Astrocyte (in vitro differentiated cells and primary cell): ENCODE measurements around the gene SPTLC2. TPM values are rescaled to one million over a fixed set of nuclear protein-coding genes. Genes with fewer than 3 reads are reported as not detected.
A peak's percentile ranks its signal among the peaks of the same experiment; 100 is the strongest.

Source experiments
- DNase-seq: peaks from one replicate; pipeline ENCODE4 v3.0.0-alpha.2; 2010; ENCODE audit warnings: low read depth
- FAIRE-seq: peaks from 2 replicates; lab custom pipeline; 2011; peaks lifted over from hg19 to GRCh38; lab: Jason Lieb, UNC
- H2AFZ ChIP-seq: 2 replicates; pipeline ENCODE4 v1.6.0; 2012; ENCODE audit warnings: low read depth, low read length, inconsistent platforms
- H3K27ac ChIP-seq: 2 replicates; pipeline ENCODE4 v1.5.1; 2011; ENCODE audit warnings: low read depth, low read length, inconsistent platforms
- H3K27me3 ChIP-seq: 2 replicates; pipeline ENCODE4 v1.6.0; 2011; ENCODE audit warnings: low read length, inconsistent platforms; ENCODE audit not compliant: insufficient read depth
- H3K36me3 ChIP-seq: 2 replicates; pipeline ENCODE4 v1.5.1; 2011; ENCODE audit warnings: low read length, inconsistent platforms; ENCODE audit not compliant: insufficient read depth
- H3K4me1 ChIP-seq: 2 replicates; pipeline ENCODE4 v1.5.1; 2011; ENCODE audit warnings: low read length, inconsistent platforms; ENCODE audit not compliant: insufficient read depth
- H3K4me2 ChIP-seq: 2 replicates; pipeline ENCODE4 v1.6.0; 2012; ENCODE audit warnings: low read length, inconsistent platforms
- H3K4me3 ChIP-seq: 2 replicates; pipeline ENCODE4 v1.5.1; 2011; ENCODE audit warnings: low read depth, mild to moderate bottlenecking, low read length, inconsistent platforms; ENCODE audit not compliant: insufficient read depth
- H3K79me2 ChIP-seq: 2 replicates; pipeline ENCODE4 v1.6.0; 2012; ENCODE audit warnings: mild to moderate bottlenecking, low read length, inconsistent platforms; ENCODE audit not compliant: insufficient read depth
- H3K9ac ChIP-seq: 2 replicates; pipeline ENCODE4 v1.6.0; 2012; ENCODE audit warnings: mild to moderate bottlenecking, low read length, inconsistent platforms
- H3K9me3 ChIP-seq: 2 replicates; pipeline ENCODE4 v1.5.1; 2012; ENCODE audit warnings: low read depth, mild to moderate bottlenecking, low read length, inconsistent platforms; ENCODE audit not compliant: insufficient read depth
- H4K20me1 ChIP-seq: 2 replicates; pipeline ENCODE4 v1.6.0; 2012; ENCODE audit warnings: low read length, inconsistent platforms; ENCODE audit not compliant: insufficient read depth
- H3K27ac Mint-ChIP-seq: one replicate; pipeline ENCODE4 v1.8.0; 2021; ENCODE audit warnings: mild to moderate bottlenecking, mixed read lengths; ENCODE audit not compliant: unreplicated experiment
- H3K27me3 Mint-ChIP-seq: one replicate; pipeline ENCODE4 v1.8.0; 2021; ENCODE audit warnings: low read depth, mixed read lengths; ENCODE audit not compliant: unreplicated experiment
- H3K36me3 Mint-ChIP-seq: one replicate; pipeline ENCODE4 v1.8.0; 2021; ENCODE audit warnings: low read depth, mixed read lengths; ENCODE audit not compliant: unreplicated experiment
- H3K4me1 Mint-ChIP-seq: one replicate; pipeline ENCODE4 v1.8.0; 2021; ENCODE audit warnings: low read depth, mixed read lengths; ENCODE audit not compliant: unreplicated experiment
- H3K4me3 Mint-ChIP-seq: one replicate; pipeline ENCODE4 v1.8.0; 2021; ENCODE audit warnings: mild to moderate bottlenecking, moderate library complexity, mixed read lengths; ENCODE audit not compliant: unreplicated experiment
- H3K9me3 Mint-ChIP-seq: one replicate; pipeline ENCODE4 v1.8.0; 2021; ENCODE audit warnings: mild to moderate bottlenecking, mixed read lengths; ENCODE audit not compliant: unreplicated experiment
- CTCF ChIP-seq: IDR thresholded peaks from 2 replicates; pipeline ENCODE4 v1.5.1; 2011; ENCODE audit warnings: low read depth, mild to moderate bottlenecking, inconsistent platforms, low read length, moderate library complexity; ENCODE audit not compliant: insufficient read depth
- EZH2 ChIP-seq: IDR thresholded peaks from 2 replicates; pipeline ENCODE4 v1.6.1; 2012; ENCODE audit warnings: mild to moderate bottlenecking, low read length, inconsistent platforms; ENCODE audit not compliant: insufficient read depth
- total RNA-seq: library from RNA; stranded (reverse); gene quantifications from 2 replicates; pipeline ENCODE4 v1.2.1, GENCODE V29; 2021

SPTLC2 gene
- total RNA-seq, 1 donor from 2014 or later = 51.2 TPM

- H2AFZ ChIP-seq = no peak overlapping the region
- FAIRE-seq (peak; percentile 55), DNase-seq (peak; percentile 79)
- no peaks in the 10 kb centered on the region for H3K27me3 ChIP-seq
- H3K4me1 ChIP-seq = peaks cover 14% of the 10 kb centered on the region
- H3K27ac Mint-ChIP-seq = peak overlapping the region; percentile 89
- no peak for TF ChIP-seq CTCF
- TF ChIP-seq EZH2 = no peak
- no peaks in the 10 kb centered on the region for H3K36me3 ChIP-seq
- H3K27ac ChIP-seq = peak overlapping the region; percentile 50
- H3K9me3 Mint-ChIP-seq = no peaks in the 10 kb centered on the region
- H4K20me1 ChIP-seq = peaks cover 38% of the 10 kb centered on the region
- H3K9ac ChIP-seq = peak overlapping the region; percentile 29
- no peaks in the 10 kb centered on the region for H3K27me3 Mint-ChIP-seq
- no peaks in the 10 kb centered on the region for H3K36me3 Mint-ChIP-seq
- peak overlapping the region; percentile 75 for H3K4me3 Mint-ChIP-seq
- peaks cover 40% of the 10 kb centered on the region for H3K4me1 Mint-ChIP-seq
- H3K4me2 ChIP-seq = peak overlapping the region; percentile 68
- H3K4me3 ChIP-seq = peak overlapping the region; percentile 18
- H3K79me2 ChIP-seq = peaks cover 89% of the 10 kb centered on the region
- H3K9me3 ChIP-seq = no peaks in the 10 kb centered on the region
Observed at GRCh38 chr14:77612011-77612620, 4.3 kb downstream of the SPTLC2 start.

- Histone ChIP-seq H3K27ac (no peak overlapping the region), H3K27me3 (no peaks in the 10 kb centered on the region), H2AFZ (no peak overlapping the region), H3K4me1 (peaks cover 14% of the 10 kb centered on the region), H3K79me2 (peaks cover 95% of the 10 kb centered on the region), H3K9ac (no peak overlapping the region), H4K20me1 (peaks cover 50% of the 10 kb centered on the region), H3K9me3 (no peaks in the 10 kb centered on the region), H3K4me3 (no peak overlapping the region), H3K36me3 (no peaks in the 10 kb centered on the region), H3K4me2 (no peak overlapping the region)
- TF ChIP-seq EZH2 (no peak), CTCF (no peak)
- no peaks in the 10 kb centered on the region for H3K36me3 Mint-ChIP-seq
- H3K4me1 Mint-ChIP-seq = peaks cover 40% of the 10 kb centered on the region
- no peak overlapping the region for H3K27ac Mint-ChIP-seq
- FAIRE-seq (no peak), DNase-seq (no peak)
- H3K27me3 Mint-ChIP-seq = no peaks in the 10 kb centered on the region
- no peak overlapping the region for H3K4me3 Mint-ChIP-seq
- no peaks in the 10 kb centered on the region for H3K9me3 Mint-ChIP-seq
Observed at GRCh38 chr14:77610553-77610952, 5.9 kb downstream of the SPTLC2 start.

GRCh38 chr14:77609922-77610321 is 6.5 kb downstream of the SPTLC2 start:
- peaks cover 10% of the 10 kb centered on the region for H3K4me1 ChIP-seq
- peaks cover 95% of the 10 kb centered on the region for H3K79me2 ChIP-seq
- no peaks in the 10 kb centered on the region for H3K9me3 ChIP-seq
- FAIRE-seq (no peak), DNase-seq (no peak)
- H3K27ac Mint-ChIP-seq = peak overlapping the region; percentile 58
- no peak overlapping the region for H2AFZ ChIP-seq
- H3K4me1 Mint-ChIP-seq = peaks cover 42% of the 10 kb centered on the region
- no peak overlapping the region for H3K9ac ChIP-seq
- H3K36me3 Mint-ChIP-seq = no peaks in the 10 kb centered on the region
- H3K9me3 Mint-ChIP-seq = no peaks in the 10 kb centered on the region
- no peak overlapping the region for H3K4me3 Mint-ChIP-seq
- H3K27me3 Mint-ChIP-seq = no peaks in the 10 kb centered on the region
- no peaks in the 10 kb centered on the region for H3K27me3 ChIP-seq
- TF ChIP-seq EZH2 (no peak), CTCF (no peak)
- peaks cover 46% of the 10 kb centered on the region for H4K20me1 ChIP-seq
- no peaks in the 10 kb centered on the region for H3K36me3 ChIP-seq
- no peak overlapping the region for H3K4me2 ChIP-seq
- no peak overlapping the region for H3K4me3 ChIP-seq
- H3K27ac ChIP-seq = no peak overlapping the region
